Calu3 (cell line): ENCODE results near the gene ST14. TPM values are rescaled to one million over a fixed set of nuclear protein-coding genes. Genes with fewer than 3 reads are reported as not detected.

Experiments used
- BruUV-seq: library from RNA; stranded (reverse); fragments of 400-500 nt; replicated peaks from 2 replicates; lab custom pipeline; 2021; lab: Mats Ljungman, UMichigan
- CTCF ChIA-PET: fragments of 300-600 bp; sonication (Branson Sonifier 250); formaldehyde crosslinking; loops from one replicate; lab custom pipeline; 2022; ENCODE audit warnings: antibody characterized with exemption; lab: Charles Lee
- DNase-seq: peaks from one replicate; pipeline ENCODE4 v3.0.0; 2022
- H3K27ac Mint-ChIP-seq: one replicate; pipeline ENCODE4 v1.8.0; 2022; ENCODE audit warnings: mixed read lengths; ENCODE audit not compliant: unreplicated experiment
- H3K27me3 Mint-ChIP-seq: one replicate; pipeline ENCODE4 v1.8.0; 2022; ENCODE audit warnings: mixed read lengths; ENCODE audit not compliant: unreplicated experiment
- H3K36me3 Mint-ChIP-seq: one replicate; pipeline ENCODE4 v1.8.0; 2022; ENCODE audit warnings: mild to moderate bottlenecking, moderate library complexity, mixed read lengths; ENCODE audit not compliant: insufficient read depth, unreplicated experiment
- H3K4me1 Mint-ChIP-seq: one replicate; pipeline ENCODE4 v1.8.0; 2022; ENCODE audit warnings: mild to moderate bottlenecking, low read depth, mixed read lengths; ENCODE audit not compliant: unreplicated experiment
- H3K4me3 Mint-ChIP-seq: one replicate; pipeline ENCODE4 v1.8.0; 2022; ENCODE audit warnings: mild to moderate bottlenecking, low read depth, moderate library complexity, mixed read lengths; ENCODE audit not compliant: unreplicated experiment
- H3K9me3 Mint-ChIP-seq: one replicate; pipeline ENCODE4 v1.8.0; 2022; ENCODE audit warnings: low read depth, mixed read lengths; ENCODE audit not compliant: unreplicated experiment
- CTCF ChIP-seq: fragments of 200-600 bp; IDR thresholded peaks from one replicate; pipeline ENCODE4 v1.8.0; 2022; ENCODE audit warnings: antibody characterized with exemption; ENCODE audit not compliant: unreplicated experiment
- intact Hi-C: fragments of 100-400 bp; cut with micrococcal nuclease; formaldehyde crosslinking; loops from one replicate; pipeline ENCODE4 v1.10.0; 2022; ENCODE audit not compliant: unreplicated experiment
- total RNA-seq: library from RNA; stranded (reverse); gene quantifications from 2 replicates; pipeline ENCODE4 v1.2.3, GENCODE V29; 2022

ST14 gene
- total RNA-seq, 1 experiment from 2014 or later: 153 TPM

- intact Hi-C loops: no loop called here
- H3K27me3 Mint-ChIP-seq: no peaks in the 10 kb centered on the region
- H3K4me3 Mint-ChIP-seq: no peak overlapping the region
- TF ChIP-seq CTCF: no peak
- peaks cover 13% of the 10 kb centered on the region for H3K4me1 Mint-ChIP-seq
- DNase-seq: no peak
- CTCF ChIA-PET: interaction anchor here (0.7 kb wide), 1 partner anchor 39 kb away, joined by 3 read pairs; no protein-coding TSS in a partner anchor
- H3K9me3 Mint-ChIP-seq: no peaks in the 10 kb centered on the region
- no peak overlapping the region for H3K27ac Mint-ChIP-seq
- no TSS peak for BruUV-seq
- peaks cover 25% of the 10 kb centered on the region for H3K36me3 Mint-ChIP-seq
Observed at GRCh38 chr11:130127509-130127908, 32.1 kb upstream of the ST14 start.

GRCh38 chr11:130128626-130129025 lies 31.0 kb upstream of the ST14 start:
- H3K4me1 Mint-ChIP-seq: peaks cover 6% of the 10 kb centered on the region
- H3K27ac Mint-ChIP-seq: no peak overlapping the region
- H3K9me3 Mint-ChIP-seq: no peaks in the 10 kb centered on the region
- peaks cover 27% of the 10 kb centered on the region for H3K36me3 Mint-ChIP-seq
- TF ChIP-seq CTCF: no peak
- no peaks in the 10 kb centered on the region for H3K27me3 Mint-ChIP-seq
- no peak for DNase-seq
- H3K4me3 Mint-ChIP-seq: no peak overlapping the region
- CTCF ChIA-PET: no interaction called here
- intact Hi-C loops: no loop called here
- no TSS peak for BruUV-seq

- Mint-ChIP-seq H3K4me1 (no peaks in the 10 kb centered on the region), H3K27me3 (no peaks in the 10 kb centered on the region), H3K4me3 (no peak overlapping the region), H3K9me3 (no peaks in the 10 kb centered on the region), H3K27ac (no peak overlapping the region), H3K36me3 (peaks cover 30% of the 10 kb centered on the region)
- intact Hi-C loops: no loop called here
- CTCF ChIA-PET: no interaction called here
- BruUV-seq: no TSS peak
- DNase-seq: no peak
- no peak for TF ChIP-seq CTCF
Observed at GRCh38 chr11:130129922-130130321, 29.7 kb upstream of the ST14 start.

GRCh38 chr11:130131961-130132850 lies 27.4 kb upstream of the ST14 start:
- Mint-ChIP-seq H3K27me3 (no peaks in the 10 kb centered on the region), H3K4me1 (no peaks in the 10 kb centered on the region), H3K9me3 (no peaks in the 10 kb centered on the region), H3K4me3 (no peak overlapping the region), H3K27ac (no peak overlapping the region), H3K36me3 (peaks cover 30% of the 10 kb centered on the region)
- intact Hi-C loops: loop anchor here (1.0 kb wide), 2 partner anchors 140 to 209 kb away; no protein-coding TSS in a partner anchor
- TF ChIP-seq CTCF: peak; percentile 50
- CTCF ChIA-PET: interaction anchor here (0.6 to 2.2 kb wide), 15 partner anchors 8 to 915 kb away, joined by 3 to 27 read pairs (median 4); partner anchors contain the start of gene NFRKB
- peak; percentile 48 for DNase-seq
- BruUV-seq: no TSS peak
